Measurements from ENCODE around the gene OVCA2.

The OVCA2 gene

GRCh38 chr17:2050300-2051060, 8.7 kb downstream of the OVCA2 start:
- Histone ChIP-seq H3K27ac (ENCODE audit: low read depth, low read length) (no peak overlapping the region), H3K4me2 (ENCODE audit: low read depth, low read length, poor library complexity, severe bottlenecking) (peak overlapping the region; percentile 53), H2AFZ (ENCODE audit: low read depth, low read length, severe bottlenecking) (no peak overlapping the region), H3K9me2 (replicated peaks; ENCODE audit: insufficient read depth, low read length) (no peaks in the 10 kb centered on the region), H3K9ac (ENCODE audit: low read length) (no peak overlapping the region), H3K4me3 (ENCODE audit: insufficient read depth, low read length, poor library complexity, severe bottlenecking) (peak overlapping the region; percentile 54), H4K20me1 (ENCODE audit: low read depth, low read length) (no peaks in the 10 kb centered on the region), H3K27me3 (ENCODE audit: low read length) (no peaks in the 10 kb centered on the region), H3K36me3 (ENCODE audit: low read length) (no peaks in the 10 kb centered on the region), H3K9me3 (ENCODE audit: insufficient read depth, low read length) (no peaks in the 10 kb centered on the region), H3K79me2 (ENCODE audit: insufficient read depth, low read length) (no peaks in the 10 kb centered on the region), H3F3A (ENCODE audit: insufficient read depth) (0 out of 2 replicates have a peak, but pooled peaks cover 9% of the 10 kb centered on the region)
- TF ChIP-seq CTCF (IDR thresholded peaks at IDR 0.05; ENCODE audit: insufficient read depth, low read length, poor library complexity, severe bottlenecking) = no peak
- TF ChIP-seq EZH2phosphoT487 (conservative IDR thresholded peaks at IDR 0.05; ENCODE audit: low read length) = no peak

- H3K9ac ChIP-seq (ENCODE audit: low read length) = no peak overlapping the region
- H3K36me3 ChIP-seq (ENCODE audit: low read length) = no peaks in the 10 kb centered on the region
- no peaks in the 10 kb centered on the region for H4K20me1 ChIP-seq (ENCODE audit: low read depth, low read length)
- no peak for TF ChIP-seq CTCF (IDR thresholded peaks at IDR 0.05; ENCODE audit: insufficient read depth, low read length, poor library complexity, severe bottlenecking)
- TF ChIP-seq EZH2phosphoT487 (conservative IDR thresholded peaks at IDR 0.05; ENCODE audit: low read length) = no peak
- no peaks in the 10 kb centered on the region for H3K27me3 ChIP-seq (ENCODE audit: low read length)
- no peak overlapping the region for H3K4me2 ChIP-seq (ENCODE audit: low read depth, low read length, poor library complexity, severe bottlenecking)
- H3K27ac ChIP-seq (ENCODE audit: low read depth, low read length) = no peak overlapping the region
- H3F3A ChIP-seq (ENCODE audit: insufficient read depth) = 0 out of 2 replicates have a peak, but pooled peaks cover 9% of the 10 kb centered on the region
- H2AFZ ChIP-seq (ENCODE audit: low read depth, low read length, severe bottlenecking) = no peak overlapping the region
- no peaks in the 10 kb centered on the region for H3K9me3 ChIP-seq (ENCODE audit: insufficient read depth, low read length)
- H3K79me2 ChIP-seq (ENCODE audit: insufficient read depth, low read length) = no peaks in the 10 kb centered on the region
- H3K9me2 ChIP-seq (replicated peaks; ENCODE audit: insufficient read depth, low read length) = no peaks in the 10 kb centered on the region
- H3K4me3 ChIP-seq (ENCODE audit: insufficient read depth, low read length, poor library complexity, severe bottlenecking) = no peak overlapping the region
Measured at GRCh38 chr17:2051061-2051932, 9.5 kb downstream of the OVCA2 start.

GRCh38 chr17:2051933-2052559, 10.2 kb downstream of the OVCA2 start:
- Histone ChIP-seq H3K27me3 (ENCODE audit: low read length) (no peaks in the 10 kb centered on the region), H2AFZ (ENCODE audit: low read depth, low read length, severe bottlenecking) (no peak overlapping the region), H3K9me3 (ENCODE audit: insufficient read depth, low read length) (no peaks in the 10 kb centered on the region), H3F3A (ENCODE audit: insufficient read depth) (0 out of 2 replicates have a peak, but pooled peaks cover 9% of the 10 kb centered on the region), H3K4me2 (ENCODE audit: low read depth, low read length, poor library complexity, severe bottlenecking) (no peak overlapping the region), H3K9ac (ENCODE audit: low read length) (no peak overlapping the region), H3K27ac (ENCODE audit: low read depth, low read length) (no peak overlapping the region), H3K9me2 (replicated peaks; ENCODE audit: insufficient read depth, low read length) (no peaks in the 10 kb centered on the region), H4K20me1 (ENCODE audit: low read depth, low read length) (no peaks in the 10 kb centered on the region), H3K4me3 (ENCODE audit: insufficient read depth, low read length, poor library complexity, severe bottlenecking) (no peak overlapping the region), H3K79me2 (ENCODE audit: insufficient read depth, low read length) (no peaks in the 10 kb centered on the region), H3K36me3 (ENCODE audit: low read length) (no peaks in the 10 kb centered on the region)
- TF ChIP-seq CTCF (IDR thresholded peaks at IDR 0.05; ENCODE audit: insufficient read depth, low read length, poor library complexity, severe bottlenecking) (no peak), EZH2phosphoT487 (conservative IDR thresholded peaks at IDR 0.05; ENCODE audit: low read length) (no peak)

Data from SU-DHL-6 (cell line).